Mesenchymal stem cell (in vitro differentiated cells and primary cell): ENCODE results near the gene NFIL3.

Source experiments
- DNase-seq: peaks from one replicate; pipeline ENCODE4 v3.0.0-alpha.2; 2013
- H2AFZ ChIP-seq: one replicate; pipeline ENCODE4 v1.6.1; 2013; ENCODE audit warnings: low read depth, mild to moderate bottlenecking, control low read depth, inconsistent platforms, low read length, moderate library complexity
- H2AK5ac ChIP-seq: 2 replicates; pipeline ENCODE4 v1.6.1; 2013; ENCODE audit warnings: low read length, moderate library complexity, mild to moderate bottlenecking, inconsistent platforms; ENCODE audit not compliant: severe bottlenecking
- H2BK120ac ChIP-seq: one replicate; pipeline ENCODE4 v1.6.1; 2013; ENCODE audit warnings: low read depth, mild to moderate bottlenecking, inconsistent platforms, low read length, moderate library complexity
- H2BK12ac ChIP-seq, 2 experiments: one replicate each; pipeline ENCODE4 v1.6.1; 2013; ENCODE audit warnings: inconsistent platforms in 2 of 2, low read length in 2 of 2, mild to moderate bottlenecking in 2 of 2, moderate library complexity in 2 of 2, control low read depth in 1 of 2
- H2BK15ac ChIP-seq: one replicate; pipeline ENCODE4 v1.6.1; 2013; ENCODE audit warnings: mild to moderate bottlenecking, low read depth, inconsistent platforms; ENCODE audit not compliant: poor library complexity, severe bottlenecking
- H2BK5ac ChIP-seq: 2 replicates; pipeline ENCODE4 v1.6.1; 2013; ENCODE audit warnings: low read depth, mild to moderate bottlenecking, low read length, control low read depth, inconsistent platforms; ENCODE audit not compliant: poor library complexity, severe bottlenecking
- H3K14ac ChIP-seq, 2 experiments: one replicate each; pipeline ENCODE4 v1.6.1; 2013; ENCODE audit warnings: inconsistent platforms in 2 of 2, low read length in 2 of 2, control low read depth in 1 of 2, mild to moderate bottlenecking in 1 of 2, moderate library complexity in 1 of 2
- H3K18ac ChIP-seq, 2 experiments: one replicate each; pipeline ENCODE4 v1.6.1; 2013; ENCODE audit warnings: inconsistent platforms in 2 of 2, low read length in 2 of 2, control low read depth in 1 of 2, low read depth in 1 of 2, mild to moderate bottlenecking in 1 of 2
- H3K23ac ChIP-seq, 2 experiments: one replicate each; pipeline ENCODE4 v1.6.1; 2013; ENCODE audit warnings: inconsistent platforms in 2 of 2, low read length in 2 of 2, mild to moderate bottlenecking in 2 of 2, moderate library complexity in 2 of 2, control low read depth in 1 of 2
- H3K27ac ChIP-seq: 2 replicates; pipeline ENCODE4 v1.5.1; 2013; ENCODE audit warnings: mild to moderate bottlenecking, moderate library complexity, low read length, control low read depth, inconsistent platforms; ENCODE audit not compliant: poor library complexity, severe bottlenecking
- H3K27me3 ChIP-seq, 2 experiments: 2 replicates each; pipeline versions ENCODE4 v1.6.1 to v1.7.0; 2013; ENCODE audit warnings: low read length in 2 of 2, mild to moderate bottlenecking in 2 of 2, moderate library complexity in 2 of 2, control low read depth in 1 of 2, inconsistent platforms in 1 of 2; ENCODE audit not compliant: control insufficient read depth in 1 of 2, insufficient read depth in 1 of 2
- H3K36me3 ChIP-seq, 2 experiments: 2 replicates each; pipeline versions ENCODE4 v1.6.1 to v1.7.0; 2013; ENCODE audit warnings: low read length in 2 of 2, control low read depth in 1 of 2, inconsistent platforms in 1 of 2, low read depth in 1 of 2, mild to moderate bottlenecking in 1 of 2; ENCODE audit not compliant: insufficient read depth in 2 of 2, control insufficient read depth in 1 of 2
- H3K4ac ChIP-seq, 2 experiments: one replicate each; pipeline ENCODE4 v1.6.1; 2013; ENCODE audit warnings: inconsistent platforms in 2 of 2, low read length in 2 of 2, mild to moderate bottlenecking in 2 of 2, moderate library complexity in 2 of 2, control low read depth in 1 of 2, low read depth in 1 of 2
- H3K4me1 ChIP-seq: 2 replicates; pipeline ENCODE4 v1.6.1; 2013; ENCODE audit warnings: low read depth, low read length, control low read depth; ENCODE audit not compliant: control insufficient read depth, insufficient read depth
- H3K4me2 ChIP-seq: 2 replicates; pipeline ENCODE4 v1.6.1; 2013; ENCODE audit warnings: low read length, mild to moderate bottlenecking, inconsistent platforms; ENCODE audit not compliant: poor library complexity, severe bottlenecking
- H3K4me3 ChIP-seq, 2 experiments: 2 replicates each; pipeline versions ENCODE4 v1.5.1 to v1.7.0; 2013; ENCODE audit warnings: low read length in 2 of 2, mild to moderate bottlenecking in 2 of 2, control low read depth in 1 of 2, low read depth in 1 of 2; ENCODE audit not compliant: insufficient read depth in 1 of 2
- H3K79me1 ChIP-seq: replicated peaks from 2 replicates; pipeline ENCODE4 v1.6.1; 2013; ENCODE audit warnings: mild to moderate bottlenecking, control low read depth, low read length, inconsistent platforms; ENCODE audit not compliant: poor library complexity, severe bottlenecking
- H3K9ac ChIP-seq: 2 replicates; pipeline ENCODE4 v1.7.0; 2013; ENCODE audit warnings: mild to moderate bottlenecking, low read length, moderate library complexity
- H3K9me3 ChIP-seq: 2 replicates; pipeline ENCODE4 v1.7.0; 2013; ENCODE audit warnings: mild to moderate bottlenecking, low read length; ENCODE audit not compliant: control insufficient read depth
- H4K8ac ChIP-seq: one replicate; pipeline ENCODE4 v1.6.1; 2013; ENCODE audit warnings: inconsistent platforms, mild to moderate bottlenecking, low read length, moderate library complexity
- H4K91ac ChIP-seq: one replicate; pipeline ENCODE4 v1.6.1; 2013; ENCODE audit warnings: mild to moderate bottlenecking, low read length, inconsistent platforms
- WGBS: methylation state at CpG from one replicate; pipeline ENCODE4 v1.1.7; 2013; ENCODE audit warnings: mixed read lengths; 5-methylcytosine and 5-hydroxymethylcytosine counted together

Gene NFIL3

GRCh38 chr9:91384954-91385353, 38.7 kb downstream of the NFIL3 start:
- no peak overlapping the region for H3K18ac ChIP-seq
- H2BK120ac ChIP-seq, result no peak overlapping the region
- no peak overlapping the region for H3K27ac ChIP-seq
- no peak overlapping the region for H3K4me2 ChIP-seq
- H3K9me3 ChIP-seq, result no peaks in the 10 kb centered on the region
- H3K23ac ChIP-seq, result no peak overlapping the region
- no peak overlapping the region for H3K14ac ChIP-seq
- H3K4me3 ChIP-seq, result no peak overlapping the region
- DNase-seq, result no peak
- H3K4me1 ChIP-seq, result no peaks in the 10 kb centered on the region
- H3K4ac ChIP-seq, result no peak overlapping the region
- no peak overlapping the region for H3K9ac ChIP-seq
- no peak overlapping the region for H4K91ac ChIP-seq
- H2AFZ ChIP-seq, result no peak overlapping the region
- no peak overlapping the region for H2BK5ac ChIP-seq
- H2BK15ac ChIP-seq, result no peak overlapping the region
- H2AK5ac ChIP-seq, result no peak overlapping the region
- H3K27me3 ChIP-seq, result no peaks in the 10 kb centered on the region
- 58% methylated on average over 1 of the region's 1 CpG for WGBS
- no peak overlapping the region for H2BK12ac ChIP-seq
- H3K36me3 ChIP-seq, result no peaks in the 10 kb centered on the region
- no peak overlapping the region for H4K8ac ChIP-seq
- no peaks in the 10 kb centered on the region for H3K79me1 ChIP-seq

- Histone ChIP-seq H2BK12ac (no peak overlapping the region), H2BK120ac (no peak overlapping the region), H4K8ac (no peak overlapping the region), H3K4ac (no peak overlapping the region), H3K18ac (no peak overlapping the region), H3K9ac (no peak overlapping the region), H3K27ac (no peak overlapping the region), H2BK5ac (no peak overlapping the region), H3K4me3 (no peak overlapping the region), H3K23ac (no peak overlapping the region), H3K36me3 (no peaks in the 10 kb centered on the region), H3K9me3 (no peaks in the 10 kb centered on the region), H2AK5ac (no peak overlapping the region), H4K91ac (no peak overlapping the region), H3K14ac (no peak overlapping the region), H3K4me2 (no peak overlapping the region), H3K4me1 (no peaks in the 10 kb centered on the region), H2AFZ (no peak overlapping the region), H2BK15ac (no peak overlapping the region), H3K27me3 (no peaks in the 10 kb centered on the region), H3K79me1 (no peaks in the 10 kb centered on the region)
- no peak for DNase-seq
Observed at GRCh38 chr9:91383577-91383976, 40.1 kb downstream of the NFIL3 start.

- no peak overlapping the region for H2BK5ac ChIP-seq
- no peak overlapping the region for H2AFZ ChIP-seq
- no peak overlapping the region for H3K4me3 ChIP-seq
- WGBS, result 100% methylated on average over 1 of the region's 4 CpGs
- H3K4ac ChIP-seq, result no peak overlapping the region
- no peak for DNase-seq
- no peak overlapping the region for H2BK12ac ChIP-seq
- H2BK120ac ChIP-seq, result no peak overlapping the region
- H3K9me3 ChIP-seq, result no peaks in the 10 kb centered on the region
- H4K8ac ChIP-seq, result no peak overlapping the region
- H3K36me3 ChIP-seq, result no peaks in the 10 kb centered on the region
- H2AK5ac ChIP-seq, result no peak overlapping the region
- H4K91ac ChIP-seq, result no peak overlapping the region
- no peak overlapping the region for H2BK15ac ChIP-seq
- no peak overlapping the region for H3K23ac ChIP-seq
- H3K4me2 ChIP-seq, result no peak overlapping the region
- no peaks in the 10 kb centered on the region for H3K27me3 ChIP-seq
- H3K14ac ChIP-seq, result no peak overlapping the region
- H3K79me1 ChIP-seq, result no peaks in the 10 kb centered on the region
- H3K27ac ChIP-seq, result no peak overlapping the region
- H3K18ac ChIP-seq, result no peak overlapping the region
- no peak overlapping the region for H3K9ac ChIP-seq
- no peaks in the 10 kb centered on the region for H3K4me1 ChIP-seq
Observed at GRCh38 chr9:91382298-91382697, 41.3 kb downstream of the NFIL3 start.

- Histone ChIP-seq H3K4me3 (no peak overlapping the region), H2BK120ac (no peak overlapping the region), H3K27ac (no peak overlapping the region), H2BK12ac (no peak overlapping the region), H4K91ac (no peak overlapping the region), H3K14ac (no peak overlapping the region), H3K4me2 (no peak overlapping the region), H2BK15ac (no peak overlapping the region), H2AK5ac (no peak overlapping the region), H3K9ac (no peak overlapping the region), H3K9me3 (no peaks in the 10 kb centered on the region), H3K18ac (no peak overlapping the region), H3K27me3 (no peaks in the 10 kb centered on the region), H3K36me3 (no peaks in the 10 kb centered on the region), H3K4ac (no peak overlapping the region), H3K4me1 (no peaks in the 10 kb centered on the region), H3K23ac (no peak overlapping the region), H4K8ac (no peak overlapping the region), H2BK5ac (no peak overlapping the region), H2AFZ (no peak overlapping the region), H3K79me1 (no peaks in the 10 kb centered on the region)
- 95% methylated on average over 3 of the region's 3 CpGs for WGBS
- DNase-seq, result peak; percentile 23
Observed at GRCh38 chr9:91379426-91379825, 44.2 kb downstream of the NFIL3 start.
